ENCODE results near the gene ADAMTSL4. TPM values are rescaled to one million over a fixed set of nuclear protein-coding genes. Genes with fewer than 3 reads are reported as not detected.

Gene ADAMTSL4
- total RNA-seq, 1 experiment from 2014 or later = 4.3 TPM

DNA sequence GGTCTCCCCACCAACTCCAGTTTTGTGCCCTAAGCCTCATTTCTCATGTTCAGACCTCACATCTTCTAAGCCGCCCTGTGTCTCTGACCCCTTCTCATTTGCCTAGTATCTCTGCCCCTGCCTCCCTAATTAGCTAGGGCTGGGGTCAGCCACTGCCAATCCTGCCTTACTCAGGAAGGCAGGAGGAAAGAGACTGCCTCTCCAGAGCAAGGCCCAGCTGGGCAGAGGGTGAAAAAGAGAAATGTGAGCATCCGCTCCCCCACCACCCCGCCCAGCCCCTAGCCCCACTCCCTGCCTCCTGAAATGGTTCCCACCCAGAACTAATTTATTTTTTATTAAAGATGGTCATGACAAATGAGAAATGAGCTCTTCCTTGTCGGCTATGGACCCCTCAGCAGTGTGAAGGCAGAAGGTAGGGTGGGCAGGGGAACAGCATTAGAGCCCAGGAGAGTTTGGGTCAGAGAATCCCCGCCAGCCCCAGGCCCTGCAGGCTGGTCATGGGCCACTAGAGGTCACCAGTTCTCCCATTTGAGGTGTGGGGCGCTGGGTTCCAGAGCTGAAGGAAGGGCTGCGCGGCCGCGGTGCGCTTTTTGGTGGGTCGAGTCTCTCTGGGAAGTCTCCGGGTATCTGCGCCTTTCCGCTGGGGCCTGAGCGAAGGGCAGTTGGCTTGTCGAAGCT lies 11.5 kb downstream of the ADAMTSL4 start:
- no peak for DNase-seq (ENCODE audit: low read depth, low spot score)
- TF ChIP-seq, protein P1, sequence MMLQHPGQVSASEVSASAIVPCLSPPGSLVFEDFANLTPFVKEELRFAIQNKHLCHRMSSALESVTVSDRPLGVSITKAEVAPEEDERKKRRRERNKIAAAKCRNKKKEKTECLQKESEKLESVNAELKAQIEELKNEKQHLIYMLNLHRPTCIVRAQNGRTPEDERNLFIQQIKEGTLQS (IDR thresholded peaks at IDR 0.05) = no peak
- TF ChIP-seq CEBPB (IDR thresholded peaks at IDR 0.05; ENCODE audit: low read depth) = no peak
- no peak for TF ChIP-seq POLR2A (IDR thresholded peaks at IDR 0.05; ENCODE audit: borderline replicate concordance, extremely low read depth, insufficient read depth, insufficient read length)
- no peak for TF ChIP-seq EGR1 (IDR thresholded peaks at IDR 0.05; ENCODE audit: low read depth)
- TF ChIP-seq TCF7L2 (IDR thresholded peaks at IDR 0.05; ENCODE audit: borderline replicate concordance, extremely low read depth, insufficient read depth, insufficient read length) = peak; percentile 33
- TF ChIP-seq, protein P2, sequence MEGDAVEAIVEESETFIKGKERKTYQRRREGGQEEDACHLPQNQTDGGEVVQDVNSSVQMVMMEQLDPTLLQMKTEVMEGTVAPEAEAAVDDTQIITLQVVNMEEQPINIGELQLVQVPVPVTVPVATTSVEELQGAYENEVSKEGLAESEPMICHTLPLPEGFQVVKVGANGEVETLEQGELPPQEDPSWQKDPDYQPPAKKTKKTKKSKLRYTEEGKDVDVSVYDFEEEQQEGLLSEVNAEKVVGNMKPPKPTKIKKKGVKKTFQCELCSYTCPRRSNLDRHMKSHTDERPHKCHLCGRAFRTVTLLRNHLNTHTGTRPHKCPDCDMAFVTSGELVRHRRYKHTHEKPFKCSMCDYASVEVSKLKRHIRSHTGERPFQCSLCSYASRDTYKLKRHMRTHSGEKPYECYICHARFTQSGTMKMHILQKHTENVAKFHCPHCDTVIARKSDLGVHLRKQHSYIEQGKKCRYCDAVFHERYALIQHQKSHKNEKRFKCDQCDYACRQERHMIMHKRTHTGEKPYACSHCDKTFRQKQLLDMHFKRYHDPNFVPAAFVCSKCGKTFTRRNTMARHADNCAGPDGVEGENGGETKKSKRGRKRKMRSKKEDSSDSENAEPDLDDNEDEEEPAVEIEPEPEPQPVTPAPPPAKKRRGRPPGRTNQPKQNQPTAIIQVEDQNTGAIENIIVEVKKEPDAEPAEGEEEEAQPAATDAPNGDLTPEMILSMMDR (IDR thresholded peaks at IDR 0.05 in 2 of 3, conservative IDR thresholded peaks at IDR 0.05 in 1 of 3; ENCODE audit: borderline replicate concordance in 1 of 3, insufficient read depth in 1 of 3, low read depth in 2 of 3, low read length in 2 of 3) = peak in 2 of 3 experiments; percentile 83 to 85; a peak in 4 of 6 replicates
- Histone ChIP-seq H3K4me1 (ENCODE audit: control insufficient read depth in 1 of 2, insufficient read depth in 2 of 2, low read length in 2 of 2) (peaks cover 42 to 54% of the 10 kb centered on the region in 2 experiments), H3K4me3 (replicated peaks in 1 of 2; ENCODE audit: low read depth in 1 of 2, low read length in 2 of 2) (peak overlapping the region; percentile 51 to 68), H3K9me3 (ENCODE audit: control insufficient read depth in 1 of 2, insufficient read depth in 1 of 2, low read depth in 1 of 2, low read length in 2 of 2) (no peaks in the 10 kb centered on the region), H3K9ac (ENCODE audit: low read length) (peak overlapping the region; percentile 85), H4K20me1 (ENCODE audit: insufficient read depth) (no peaks in the 10 kb centered on the region), H3K79me2 (ENCODE audit: insufficient read depth, low read length) (peaks cover 4% of the 10 kb centered on the region; the same call in 1 of the 2 replicates), H3K27ac (ENCODE audit: low read depth, low read length) (peak overlapping the region; percentile 95), H3K27me3 (ENCODE audit: insufficient read depth, low read length) (no peaks in the 10 kb centered on the region), H3K9me2 (ENCODE audit: insufficient read depth) (no peaks in the 10 kb centered on the region), H3K4me2 (ENCODE audit: low read length) (peak overlapping the region; percentile 99), H2AFZ (ENCODE audit: low read depth, low read length, poor library complexity, severe bottlenecking) (no peak overlapping the region), H3K36me3 (ENCODE audit: control insufficient read depth in 1 of 2, insufficient read depth in 2 of 2, low read length in 2 of 2) (no peaks in the 10 kb centered on the region)
- peak; percentile 70 for ATAC-seq
- intact Hi-C loops (cut with micrococcal nuclease) = loop anchor here (1.0 to 10.0 kb wide), 7 partner anchors 60 to 447 kb away; partner anchors contain the start of genes GOLPH3L, MINDY1 and PRUNE1
- TSS peak; percentile 72 for BruUV-seq (replicated peaks)
- ChIA-PET RAD21 (ENCODE audit: low non-redundant PET in 1 of 2, low total read pairs in 2 of 2, uncharacterized antibody in 2 of 2, unreplicated experiment in 2 of 2) (interaction anchor here in 1 of 2 experiments (0.6 kb wide), 1 partner anchor 634 kb away, joined by 3 read pairs; no protein-coding TSS in a partner anchor), CTCF (interaction anchor here (0.8 to 4.8 kb wide), 20 partner anchors 9 to 435 kb away, joined by 3 to 35 read pairs (median 8); partner anchors contain the start of genes ADAMTSL4, ENSA, FALEC and RPRD2), POLR2A (interaction anchor here (0.9 to 6.6 kb wide), 5 partner anchors 11 to 416 kb away, joined by 3 to 39 read pairs (median 7); partner anchors contain the start of gene MCL1)
